Hepatocyte (in vitro differentiated cells): Measurements from ENCODE around the gene TCP11. TPM values are rescaled to one million over a fixed set of nuclear protein-coding genes. Genes with fewer than 3 reads are reported as not detected.
A peak's percentile ranks its signal among the peaks of the same experiment; 100 is the strongest.

Experiments
- DNase-seq: peaks from one replicate; pipeline ENCODE4 v3.0.0-alpha.2; 2016; ENCODE audit warnings: low spot score
- H2AFZ ChIP-seq: fragments of 200-600 bp; sonication (generic); 2 replicates; pipeline ENCODE4 v1.6.0; 2016; ENCODE audit warnings: antibody characterized with exemption, mild to moderate bottlenecking
- H3K27ac ChIP-seq: fragments of 200-600 bp; sonication (generic); 2 replicates; pipeline ENCODE4 v1.5.1; 2016; ENCODE audit warnings: mild to moderate bottlenecking
- H3K27me3 ChIP-seq: fragments of 200-600 bp; sonication (generic); 2 replicates; pipeline ENCODE4 v1.6.1; 2016
- H3K36me3 ChIP-seq: fragments of 200-600 bp; sonication (generic); replicated peaks from 2 replicates; pipeline ENCODE4 v1.5.1; 2016; ENCODE audit warnings: low read depth; ENCODE audit not compliant: insufficient read depth
- H3K4me1 ChIP-seq: fragments of 200-600 bp; sonication (generic); 2 replicates; pipeline ENCODE4 v1.5.1; 2016; ENCODE audit warnings: mild to moderate bottlenecking, moderate library complexity; ENCODE audit not compliant: insufficient read depth
- H3K4me2 ChIP-seq: fragments of 200-600 bp; sonication (generic); 2 replicates; pipeline ENCODE4 v1.6.0; 2016
- H3K4me3 ChIP-seq: fragments of 200-600 bp; sonication (generic); 2 replicates; pipeline ENCODE4 v1.5.1; 2016; ENCODE audit warnings: mild to moderate bottlenecking
- H3K79me2 ChIP-seq: fragments of 200-600 bp; sonication (generic); 2 replicates; pipeline ENCODE4 v1.6.0; 2017; ENCODE audit warnings: mild to moderate bottlenecking
- H3K9me2 ChIP-seq: fragments of 200-600 bp; sonication (generic); replicated peaks from 2 replicates; pipeline ENCODE4 v1.6.0; 2017; ENCODE audit warnings: mild to moderate bottlenecking; ENCODE audit not compliant: insufficient read depth
- H3K9me3 ChIP-seq: fragments of 200-600 bp; sonication (generic); 2 replicates; pipeline ENCODE4 v1.5.1; 2016; ENCODE audit warnings: low read depth, mild to moderate bottlenecking
- H4K20me1 ChIP-seq: fragments of 200-600 bp; sonication (generic); 2 replicates; pipeline ENCODE4 v1.6.0; 2016; ENCODE audit warnings: mild to moderate bottlenecking; ENCODE audit not compliant: insufficient read depth, poor library complexity, severe bottlenecking
- EZH2 ChIP-seq: fragments of 200-600 bp; sonication (generic); IDR thresholded peaks from 2 replicates; pipeline ENCODE4 v1.6.1; 2016; ENCODE audit warnings: antibody characterized with exemption, mild to moderate bottlenecking, borderline replicate concordance
- EZH2phosphoT487 ChIP-seq: fragments of 200-600 bp; sonication (generic); IDR thresholded peaks from one replicate; pipeline ENCODE4 v1.6.1; 2018; ENCODE audit warnings: antibody characterized with exemption, mild to moderate bottlenecking, low read depth, moderate library complexity; ENCODE audit not compliant: unreplicated experiment, severe bottlenecking
- WGBS: methylation state at CpG from one replicate; pipeline ENCODE4 v1.1.6; 2016; ENCODE audit warnings: low lambda C conversion rate; ENCODE audit errors: missing lambda C conversion rate; 5-methylcytosine and 5-hydroxymethylcytosine counted together
- polyA plus RNA-seq: library from polyadenylated mRNA; unstranded; fragments of >200 nt; fragmentation: Nextera tagmentation; extraction: Ambion mirVana; gene quantifications from 2 replicates; pipeline ENCODE4 v1.2.1, GENCODE V29; 2016
- total RNA-seq: library from RNA; depleted of rRNA; stranded (reverse); fragments of >200 nt; gene quantifications from 2 replicates; pipeline ENCODE4 v1.2.3, GENCODE V29; 2014
- TF ChIP-seq, protein P1 (sequence below): fragments of 200-600 bp; sonication (generic); IDR thresholded peaks from 2 replicates; pipeline ENCODE4 v1.5.1; 2016; ENCODE audit warnings: antibody characterized with exemption, mild to moderate bottlenecking; ENCODE audit not compliant: poor library complexity

The TCP11 gene
- total and polyA plus RNA-seq, 2 experiments from 2014 or later: not detected

GRCh38 chr6:35166116-35166515, 25.0 kb upstream of the TCP11 start:
- H3K27ac ChIP-seq: peak overlapping the region; percentile 93
- H3K79me2 ChIP-seq: no peaks in the 10 kb centered on the region
- no peak overlapping the region for H2AFZ ChIP-seq
- peak overlapping the region; percentile 25 for H3K4me2 ChIP-seq
- H3K4me3 ChIP-seq: no peak overlapping the region
- H3K9me2 ChIP-seq: no peaks in the 10 kb centered on the region
- H3K27me3 ChIP-seq: no peaks in the 10 kb centered on the region
- TF ChIP-seq EZH2phosphoT487: no peak
- no peak for TF ChIP-seq EZH2
- TF ChIP-seq, protein P1, sequence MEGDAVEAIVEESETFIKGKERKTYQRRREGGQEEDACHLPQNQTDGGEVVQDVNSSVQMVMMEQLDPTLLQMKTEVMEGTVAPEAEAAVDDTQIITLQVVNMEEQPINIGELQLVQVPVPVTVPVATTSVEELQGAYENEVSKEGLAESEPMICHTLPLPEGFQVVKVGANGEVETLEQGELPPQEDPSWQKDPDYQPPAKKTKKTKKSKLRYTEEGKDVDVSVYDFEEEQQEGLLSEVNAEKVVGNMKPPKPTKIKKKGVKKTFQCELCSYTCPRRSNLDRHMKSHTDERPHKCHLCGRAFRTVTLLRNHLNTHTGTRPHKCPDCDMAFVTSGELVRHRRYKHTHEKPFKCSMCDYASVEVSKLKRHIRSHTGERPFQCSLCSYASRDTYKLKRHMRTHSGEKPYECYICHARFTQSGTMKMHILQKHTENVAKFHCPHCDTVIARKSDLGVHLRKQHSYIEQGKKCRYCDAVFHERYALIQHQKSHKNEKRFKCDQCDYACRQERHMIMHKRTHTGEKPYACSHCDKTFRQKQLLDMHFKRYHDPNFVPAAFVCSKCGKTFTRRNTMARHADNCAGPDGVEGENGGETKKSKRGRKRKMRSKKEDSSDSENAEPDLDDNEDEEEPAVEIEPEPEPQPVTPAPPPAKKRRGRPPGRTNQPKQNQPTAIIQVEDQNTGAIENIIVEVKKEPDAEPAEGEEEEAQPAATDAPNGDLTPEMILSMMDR: no peak
- no peaks in the 10 kb centered on the region for H3K9me3 ChIP-seq
- WGBS: 85% methylated on average over 2 of the region's 2 CpGs
- H3K36me3 ChIP-seq: no peaks in the 10 kb centered on the region
- H4K20me1 ChIP-seq: no peaks in the 10 kb centered on the region
- no peak for DNase-seq
- H3K4me1 ChIP-seq: peaks cover 15% of the 10 kb centered on the region

- peak; percentile 51 for DNase-seq
- no peak overlapping the region for H2AFZ ChIP-seq
- peaks cover 20% of the 10 kb centered on the region for H3K4me1 ChIP-seq
- H3K36me3 ChIP-seq: no peaks in the 10 kb centered on the region
- peak overlapping the region; percentile 25 for H3K4me2 ChIP-seq
- no peaks in the 10 kb centered on the region for H3K9me2 ChIP-seq
- H3K79me2 ChIP-seq: no peaks in the 10 kb centered on the region
- WGBS: 77% methylated on average over 2 of the region's 2 CpGs
- no peak overlapping the region for H3K4me3 ChIP-seq
- peak overlapping the region; percentile 93 for H3K27ac ChIP-seq
- no peak for TF ChIP-seq EZH2phosphoT487
- no peak for TF ChIP-seq EZH2
- TF ChIP-seq, protein P1: no peak
- H3K9me3 ChIP-seq: no peaks in the 10 kb centered on the region
- H3K27me3 ChIP-seq: no peaks in the 10 kb centered on the region
- no peaks in the 10 kb centered on the region for H4K20me1 ChIP-seq
Measured at GRCh38 chr6:35165630-35166071, 24.5 kb upstream of the TCP11 start.

- Histone ChIP-seq H3K9me3 (no peaks in the 10 kb centered on the region), H3K4me2 (no peak overlapping the region), H3K9me2 (no peaks in the 10 kb centered on the region)
Measured at GRCh38 chr6:35164868-35165267, 23.7 kb upstream of the TCP11 start.

More at GRCh38 chr6:35164868-35165267, 23.7 kb upstream of the TCP11 start:
- Histone ChIP-seq H3K27ac (peak overlapping the region; percentile 93), H3K4me3 (no peak overlapping the region), H3K36me3 (no peaks in the 10 kb centered on the region), H3K79me2 (no peaks in the 10 kb centered on the region), H3K4me1 (peaks cover 21% of the 10 kb centered on the region), H2AFZ (no peak overlapping the region), H4K20me1 (no peaks in the 10 kb centered on the region), H3K27me3 (no peaks in the 10 kb centered on the region)
- TF ChIP-seq, protein P1: no peak
- TF ChIP-seq EZH2: no peak
- no peak for TF ChIP-seq EZH2phosphoT487
- no peak for DNase-seq
- 98% methylated on average over 4 of the region's 4 CpGs for WGBS
